ENCODE measurements around the gene SLC39A2. TPM values are rescaled to one million over a fixed set of nuclear protein-coding genes. Genes with fewer than 3 reads are reported as not detected.

SLC39A2 gene
- total and polyA plus RNA-seq, 9 of the 15 experiments (the other 6 are each of a cell fraction or from before 2014, with no cell fraction given) = 0.06 to 0.09 TPM; not detected in 7

GRCh38 chr14:20978687-20979086 lies 20.4 kb upstream of the SLC39A2 start (continued):
- TF ChIP-seq RFX5 (IDR thresholded peaks at IDR 0.05; ENCODE audit: low read depth, low read length) = no peak

GRCh38 chr14:20980906-20981305 lies 18.2 kb upstream of the SLC39A2 start:
- POLR2A ChIA-PET = interaction anchor here (0.6 kb wide), 1 partner anchor 308 kb away, joined by 3 read pairs; no protein-coding TSS in a partner anchor
- Histone ChIP-seq H3K4me3 (no peak overlapping the region), H3K9me3 (replicated peaks; ENCODE audit: control insufficient read depth, insufficient read depth, low read depth, low read length) (no peaks in the 10 kb centered on the region), H2AFZ (ENCODE audit: low read depth, low read length) (no peak overlapping the region), H3K4me2 (ENCODE audit: insufficient read depth, low read length) (no peak overlapping the region), H3K27ac (ENCODE audit: extremely low read depth, low read depth, low read length) (no peak overlapping the region), H3K27me3 (ENCODE audit: control insufficient read depth in 2 of 2, insufficient read depth in 2 of 2, low read length in 2 of 2) (no peaks in the 10 kb centered on the region), H4K20me1 (replicated peaks; ENCODE audit: control insufficient read depth, insufficient read depth, low read length) (no peaks in the 10 kb centered on the region), H3K4me1 (replicated peaks in 1 of 2; ENCODE audit: control insufficient read depth in 2 of 2, insufficient read depth in 2 of 2, low read length in 2 of 2) (no peaks in the 10 kb centered on the region; a peak in 2 of 5 replicates), H3K36me3 (ENCODE audit: control insufficient read depth, insufficient read depth, low read length) (no peaks in the 10 kb centered on the region), H3K9ac (ENCODE audit: insufficient read depth in 1 of 2, low read depth in 2 of 2, low read length in 2 of 2) (no peak overlapping the region), H3K79me2 (ENCODE audit: control insufficient read depth, insufficient read depth, low read length) (no peaks in the 10 kb centered on the region), H3K9me1 (ENCODE audit: control insufficient read depth, insufficient read depth, low read length) (no peaks in the 10 kb centered on the region)
- no TSS peak for BruUV-seq (replicated peaks)
- intact Hi-C loops (cut with micrococcal nuclease) = no loop called here
- ATAC-seq (no peak), DNase-seq (ENCODE audit: extremely low read depth in 1 of 4, low spot score in 3 of 4) (no peak), FAIRE-seq (no peak)
- 17% methylated on average over 1 of the region's 1 CpG for WGBS (ENCODE audit: insufficient coverage, low coverage, missing lambda C conversion rate)
- CTCF ChIA-PET (ENCODE audit: low intra/inter-chr PET ratio) = no interaction called here
- in situ Hi-C loops (cut with MboI) = no loop called here
- TF ChIP-seq ELK3 (CRISPR knock-in tag; IDR thresholded peaks at IDR 0.05) (no peak), PREB (CRISPR knock-in tag; IDR thresholded peaks at IDR 0.05) (no peak), CC2D1A (IDR thresholded peaks at IDR 0.05) (no peak), NR3C1 (CRISPR knock-in tag; IDR thresholded peaks at IDR 0.05) (no peak), PRPF4 (IDR thresholded peaks at IDR 0.05; ENCODE audit: insufficient read depth, low read depth, low read length, poor library complexity, severe bottlenecking) (no peak), UBTF (IDR thresholded peaks at IDR 0.05; ENCODE audit: borderline replicate concordance in 1 of 2, low read depth in 2 of 2, low read length in 2 of 2) (no peak), ZNF699 (CRISPR knock-in tag; IDR thresholded peaks at IDR 0.05; ENCODE audit: insufficient replicate concordance) (no peak), MLX (CRISPR knock-in tag; conservative IDR thresholded peaks at IDR 0.05) (no peak), HDAC8 (tag; IDR thresholded peaks at IDR 0.05) (no peak), FOXA3 (CRISPR knock-in tag; conservative IDR thresholded peaks at IDR 0.05 in 1 of 2, IDR thresholded peaks at IDR 0.05 in 1 of 2) (no peak), STAG1 (CRISPR knock-in tag; IDR thresholded peaks at IDR 0.05; ENCODE audit: borderline replicate concordance) (no peak), ZC3H8 (IDR thresholded peaks at IDR 0.05) (no peak), NFATC3 (IDR thresholded peaks at IDR 0.05) (no peak), EP400 (IDR thresholded peaks at IDR 0.05) (no peak), HDAC1 (IDR thresholded peaks at IDR 0.05) (no peak), TFAM (CRISPR knock-in tag; conservative IDR thresholded peaks at IDR 0.05) (no peak)

All from K562 (cell line).